Fibroblast of lung (primary cell): ENCODE measurements around the gene BORCS6.

Experiments
- CTCF ChIP-seq, 2 donors: IDR thresholded peaks in 1 of 2; conservative IDR thresholded peaks in 1 of 2; 1 replicate in 1 of 2; 2 replicates in 1 of 2; pipeline ENCODE4 v1.5.1; 2011 to 2012; ENCODE audit warnings: low read length in 2 of 2, control low read depth in 1 of 2, inconsistent platforms in 1 of 2, low read depth in 1 of 2, mild to moderate bottlenecking in 1 of 2
- EZH2 ChIP-seq: IDR thresholded peaks from 2 replicates; pipeline ENCODE4 v1.5.1; 2012; ENCODE audit warnings: low read length, control low read depth, mild to moderate bottlenecking; ENCODE audit errors: missing control alignments

- TF ChIP-seq CTCF (conservative IDR thresholded peaks at IDR 0.05 in 1 of 2, IDR thresholded peaks at IDR 0.05 in 1 of 2; ENCODE audit: low read depth in 1 of 2, low read length in 2 of 2) (no peak), EZH2 (no peak)
These were observed 26.7 kb downstream of the BORCS6 start for GRCh38 chr17:8162997-8163977.
